ENCODE measurements around the gene CRYBB2. TPM values are rescaled to one million over a fixed set of nuclear protein-coding genes. Genes with fewer than 3 reads are reported as not detected.

Gene CRYBB2
- total RNA-seq, 1 experiment from 2014 or later = not detected

DNA sequence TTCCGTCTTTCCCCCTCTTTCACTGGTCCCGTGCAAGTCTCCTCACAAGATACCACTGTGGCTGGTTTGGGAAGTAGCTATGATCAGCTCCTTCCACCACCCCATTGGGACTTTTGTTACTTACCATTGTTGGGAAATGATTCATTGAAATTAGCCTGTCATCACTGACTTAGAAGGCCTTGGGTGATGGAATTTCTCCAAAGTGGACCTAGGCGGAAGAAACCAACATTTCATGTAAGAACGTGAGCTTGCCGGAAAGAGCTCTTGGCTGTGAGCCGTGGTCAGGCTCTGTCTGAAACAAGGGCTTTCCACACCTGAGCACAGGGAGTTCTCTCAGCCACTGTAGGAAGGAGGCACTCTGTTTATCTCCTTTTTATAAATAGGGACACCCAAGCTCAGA is 43.3 kb upstream of the CRYBB2 start:
- Histone ChIP-seq H3T11ph (ENCODE audit: low read length) (no peak overlapping the region), H2BK120ac (ENCODE audit: low read depth, low read length, poor library complexity, severe bottlenecking) (no peak overlapping the region), H3K9ac (ENCODE audit: extremely low read depth, insufficient read length, low read length) (no peak overlapping the region), H3K18ac (ENCODE audit: insufficient read length, low read depth, low read length) (no peak overlapping the region), H3K4me2 (ENCODE audit: insufficient read depth, insufficient read length, low read length) (no peak overlapping the region), H4K20me1 (ENCODE audit: control insufficient read depth, insufficient read depth, insufficient read length) (no peaks in the 10 kb centered on the region), H2AFZ (ENCODE audit: low read length) (no peak overlapping the region), H2BK12ac (ENCODE audit: insufficient read length, low read depth, low read length) (no peak overlapping the region), H3K14ac (ENCODE audit: insufficient read depth, low read length) (no peak overlapping the region), H3K9me3 (ENCODE audit: control insufficient read depth, low read depth, low read length) (no peaks in the 10 kb centered on the region), H2BK5ac (ENCODE audit: insufficient read length, low read length) (no peak overlapping the region), H3K79me1 (ENCODE audit: insufficient read depth, low read depth, low read length, poor library complexity, severe bottlenecking) (no peaks in the 10 kb centered on the region), H2AK5ac (ENCODE audit: insufficient read length, low read length) (no peak overlapping the region), H4K91ac (ENCODE audit: insufficient read length, low read depth, low read length) (no peak overlapping the region), H3K27me3 (ENCODE audit: insufficient read depth, low read length) (no peaks in the 10 kb centered on the region; the same call in 1 of the 2 replicates), H3K23ac (ENCODE audit: insufficient read length, low read depth, low read length) (no peak overlapping the region), H2BK20ac (ENCODE audit: low read depth, low read length, poor library complexity, severe bottlenecking) (no peak overlapping the region), H4K8ac (replicated peaks; ENCODE audit: insufficient read length, low read depth, low read length) (no peak overlapping the region), H2BK15ac (ENCODE audit: low read depth, low read length) (no peak overlapping the region), H3K23me2 (ENCODE audit: insufficient read length, low read depth, low read length, poor library complexity, severe bottlenecking) (no peaks in the 10 kb centered on the region), H3K27ac (ENCODE audit: insufficient read length, low read depth, low read length) (no peak overlapping the region), H3K4me1 (ENCODE audit: insufficient read depth, low read length) (no peaks in the 10 kb centered on the region), H4K5ac (ENCODE audit: insufficient read length, low read depth, low read length) (no peak overlapping the region), H3K79me2 (ENCODE audit: insufficient read depth, low read length) (no peaks in the 10 kb centered on the region), H3K56ac (ENCODE audit: insufficient read length, low read depth, low read length) (no peak overlapping the region), H3K4ac (ENCODE audit: low read depth, low read length) (no peak overlapping the region)
- Mint-ChIP-seq H3K27ac (peak overlapping the region in 1 of 3 experiments; percentile 15; a peak in 2 of 7 replicates), H3K36me3 (ENCODE audit: insufficient read depth in 1 of 3, low read depth in 3 of 3) (peaks cover 10 to 23% (median 13%) of the 10 kb centered on the region in 3 experiments), H3K4me1 (peaks cover 9% of the 10 kb centered on the region in 2 experiments), H3K27me3 (ENCODE audit: low read depth) (no peaks in the 10 kb centered on the region), H3K4me3 (no peak overlapping the region), H3K9me3 (peaks cover 0 to 2% of the 10 kb centered on the region in 2 experiments; a peak in 1 of 5 replicates)
- no CpG with 5 or more reads among the region's 6 CpGs for WGBS (ENCODE audit: extremely low coverage, insufficient read length, low lambda C conversion rate)
- TF ChIP-seq, protein P1, sequence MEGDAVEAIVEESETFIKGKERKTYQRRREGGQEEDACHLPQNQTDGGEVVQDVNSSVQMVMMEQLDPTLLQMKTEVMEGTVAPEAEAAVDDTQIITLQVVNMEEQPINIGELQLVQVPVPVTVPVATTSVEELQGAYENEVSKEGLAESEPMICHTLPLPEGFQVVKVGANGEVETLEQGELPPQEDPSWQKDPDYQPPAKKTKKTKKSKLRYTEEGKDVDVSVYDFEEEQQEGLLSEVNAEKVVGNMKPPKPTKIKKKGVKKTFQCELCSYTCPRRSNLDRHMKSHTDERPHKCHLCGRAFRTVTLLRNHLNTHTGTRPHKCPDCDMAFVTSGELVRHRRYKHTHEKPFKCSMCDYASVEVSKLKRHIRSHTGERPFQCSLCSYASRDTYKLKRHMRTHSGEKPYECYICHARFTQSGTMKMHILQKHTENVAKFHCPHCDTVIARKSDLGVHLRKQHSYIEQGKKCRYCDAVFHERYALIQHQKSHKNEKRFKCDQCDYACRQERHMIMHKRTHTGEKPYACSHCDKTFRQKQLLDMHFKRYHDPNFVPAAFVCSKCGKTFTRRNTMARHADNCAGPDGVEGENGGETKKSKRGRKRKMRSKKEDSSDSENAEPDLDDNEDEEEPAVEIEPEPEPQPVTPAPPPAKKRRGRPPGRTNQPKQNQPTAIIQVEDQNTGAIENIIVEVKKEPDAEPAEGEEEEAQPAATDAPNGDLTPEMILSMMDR (conservative IDR thresholded peaks at IDR 0.05) = no peak
- DNase-seq = no peak

All from H9 (cell line).